Loucy (cell line): ENCODE data around the gene VHLL.
A peak's percentile ranks its signal among the peaks of the same experiment; 100 is the strongest.

Experiments
- H2AFZ ChIP-seq: fragments of 200-600 bp; sonication (generic); 2 replicates; pipeline ENCODE4 v1.6.0; 2016; ENCODE audit warnings: antibody characterized with exemption, mild to moderate bottlenecking, low read length, moderate library complexity
- H3F3A ChIP-seq: fragments of 200-600 bp; 2 replicates; pipeline ENCODE4 v1.6.0; 2016; ENCODE audit warnings: antibody characterized with exemption, low read depth, mild to moderate bottlenecking
- H3K27me3 ChIP-seq: fragments of 200-600 bp; sonication (generic); 2 replicates; pipeline ENCODE4 v1.6.1; 2014; ENCODE audit warnings: low read length, mild to moderate bottlenecking; ENCODE audit not compliant: insufficient read depth, poor library complexity, severe bottlenecking
- H3K36me3 ChIP-seq: fragments of 200-600 bp; sonication (generic); 2 replicates; pipeline ENCODE4 v1.6.1; 2016; ENCODE audit warnings: low read length; ENCODE audit not compliant: insufficient read depth
- H3K4me1 ChIP-seq: fragments of 200-600 bp; sonication (generic); 2 replicates; pipeline ENCODE4 v1.5.1; 2014; ENCODE audit warnings: low read length, mild to moderate bottlenecking; ENCODE audit not compliant: insufficient read depth, poor library complexity, severe bottlenecking
- H3K4me2 ChIP-seq: fragments of 200-600 bp; sonication (generic); 2 replicates; pipeline ENCODE4 v1.6.0; 2014; ENCODE audit warnings: antibody characterized with exemption, low read length, low read depth, mild to moderate bottlenecking; ENCODE audit not compliant: poor library complexity, severe bottlenecking
- H3K4me3 ChIP-seq: fragments of 200-600 bp; sonication (generic); 2 replicates; pipeline ENCODE4 v1.5.1; 2014; ENCODE audit warnings: low read length, mild to moderate bottlenecking, mixed read lengths; ENCODE audit not compliant: poor library complexity, severe bottlenecking
- H3K79me2 ChIP-seq: fragments of 200-600 bp; sonication (generic); 2 replicates; pipeline ENCODE4 v1.6.1; 2014; ENCODE audit warnings: low read length; ENCODE audit not compliant: insufficient read depth
- H3K9ac ChIP-seq: fragments of 200-600 bp; sonication (generic); 2 replicates; pipeline ENCODE4 v1.6.0; 2014; ENCODE audit warnings: mild to moderate bottlenecking, low read depth, low read length, moderate library complexity; ENCODE audit not compliant: poor library complexity, severe bottlenecking
- H3K9me2 ChIP-seq: fragments of 200-600 bp; sonication (generic); replicated peaks from 2 replicates; pipeline ENCODE4 v1.6.1; 2016; ENCODE audit warnings: low read depth, low read length, mixed read lengths
- H3K9me3 ChIP-seq: fragments of 200-600 bp; sonication (generic); 2 replicates; pipeline ENCODE4 v1.6.1; 2014; ENCODE audit warnings: mild to moderate bottlenecking, antibody characterized with exemption, low read length, low read depth; ENCODE audit not compliant: insufficient read depth
- H4K20me1 ChIP-seq: fragments of 200-600 bp; sonication (generic); 2 replicates; pipeline ENCODE4 v1.6.0; 2014; ENCODE audit warnings: antibody characterized with exemption, low read length, mild to moderate bottlenecking; ENCODE audit not compliant: insufficient read depth, poor library complexity, severe bottlenecking
- EZH2phosphoT487 ChIP-seq: fragments of 200-600 bp; IDR thresholded peaks from 2 replicates; pipeline ENCODE4 v1.6.1; 2018; ENCODE audit warnings: antibody characterized with exemption, mild to moderate bottlenecking, moderate library complexity, borderline replicate concordance
- TF ChIP-seq, protein P1 (sequence below): fragments of 200-600 bp; sonication (generic); conservative IDR thresholded peaks from 2 replicates; pipeline ENCODE4 v1.5.1; 2014; ENCODE audit warnings: mild to moderate bottlenecking, antibody characterized with exemption, low read length

Gene VHLL

DNA sequence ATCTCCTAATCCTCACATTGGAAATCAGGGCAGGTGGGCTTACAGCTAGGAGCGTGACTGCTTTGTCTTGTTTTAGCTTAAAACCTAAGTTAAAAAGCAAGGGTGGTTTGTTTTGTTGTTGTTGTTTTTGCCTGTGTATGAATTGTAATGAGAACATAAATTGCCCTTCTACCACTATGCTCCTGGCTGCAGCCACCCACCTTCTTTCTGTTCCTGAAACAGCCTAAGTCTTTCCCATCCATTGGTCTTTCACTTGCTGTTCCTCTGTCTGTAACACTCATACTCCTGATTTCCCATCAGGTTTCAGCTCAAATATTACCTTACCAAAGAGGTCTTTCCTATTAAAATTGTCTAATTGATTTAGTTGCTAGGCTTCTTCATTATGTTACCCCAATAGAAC is 15.6 kb downstream of the VHLL start:
- TF ChIP-seq, protein P1, sequence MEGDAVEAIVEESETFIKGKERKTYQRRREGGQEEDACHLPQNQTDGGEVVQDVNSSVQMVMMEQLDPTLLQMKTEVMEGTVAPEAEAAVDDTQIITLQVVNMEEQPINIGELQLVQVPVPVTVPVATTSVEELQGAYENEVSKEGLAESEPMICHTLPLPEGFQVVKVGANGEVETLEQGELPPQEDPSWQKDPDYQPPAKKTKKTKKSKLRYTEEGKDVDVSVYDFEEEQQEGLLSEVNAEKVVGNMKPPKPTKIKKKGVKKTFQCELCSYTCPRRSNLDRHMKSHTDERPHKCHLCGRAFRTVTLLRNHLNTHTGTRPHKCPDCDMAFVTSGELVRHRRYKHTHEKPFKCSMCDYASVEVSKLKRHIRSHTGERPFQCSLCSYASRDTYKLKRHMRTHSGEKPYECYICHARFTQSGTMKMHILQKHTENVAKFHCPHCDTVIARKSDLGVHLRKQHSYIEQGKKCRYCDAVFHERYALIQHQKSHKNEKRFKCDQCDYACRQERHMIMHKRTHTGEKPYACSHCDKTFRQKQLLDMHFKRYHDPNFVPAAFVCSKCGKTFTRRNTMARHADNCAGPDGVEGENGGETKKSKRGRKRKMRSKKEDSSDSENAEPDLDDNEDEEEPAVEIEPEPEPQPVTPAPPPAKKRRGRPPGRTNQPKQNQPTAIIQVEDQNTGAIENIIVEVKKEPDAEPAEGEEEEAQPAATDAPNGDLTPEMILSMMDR = no peak
- TF ChIP-seq EZH2phosphoT487 = no peak
- peaks cover 48% of the 10 kb centered on the region for H3K79me2 ChIP-seq
- H4K20me1 ChIP-seq = peaks cover 36% of the 10 kb centered on the region
- peak overlapping the region; percentile 79 for H3K4me3 ChIP-seq
- H3K9me2 ChIP-seq = no peaks in the 10 kb centered on the region
- no peaks in the 10 kb centered on the region for H3F3A ChIP-seq
- peaks cover 6% of the 10 kb centered on the region for H3K36me3 ChIP-seq
- peak overlapping the region; percentile 86 for H3K4me2 ChIP-seq
- peaks cover 31% of the 10 kb centered on the region for H3K4me1 ChIP-seq
- H3K9ac ChIP-seq = peak overlapping the region; percentile 82
- peak overlapping the region; percentile 83 for H2AFZ ChIP-seq
- no peaks in the 10 kb centered on the region for H3K9me3 ChIP-seq
- H3K27me3 ChIP-seq = no peaks in the 10 kb centered on the region

- peaks cover 15% of the 10 kb centered on the region for H3K36me3 ChIP-seq
- no peaks in the 10 kb centered on the region for H3F3A ChIP-seq
- peaks cover 31% of the 10 kb centered on the region for H3K4me1 ChIP-seq
- peak within 1 kb of the TSS; percentile 79 for H3K4me3 ChIP-seq
- peak within 1 kb of the TSS; percentile 82 for H3K9ac ChIP-seq
- peak within 1 kb of the TSS; percentile 83 for H2AFZ ChIP-seq
- H3K27me3 ChIP-seq = no peaks in the 10 kb centered on the region
- TF ChIP-seq EZH2phosphoT487 = no peak
- TF ChIP-seq, protein P1 = no peak
- peak within 1 kb of the TSS; percentile 97 for H3K4me2 ChIP-seq
- no peaks in the 10 kb centered on the region for H3K9me3 ChIP-seq
- peaks cover 57% of the 10 kb centered on the region for H3K79me2 ChIP-seq
- no peaks in the 10 kb centered on the region for H3K9me2 ChIP-seq
- H4K20me1 ChIP-seq = peaks cover 36% of the 10 kb centered on the region
Measured at GRCh38 chr1:156282479-156283222, 16.5 kb downstream of the VHLL start, which contains the start of gene SMG5. Gene SMG5 (minus strand): TSS chr1:156282825. CDS start chr1:156282680, 145 bp downstream.

DNA sequence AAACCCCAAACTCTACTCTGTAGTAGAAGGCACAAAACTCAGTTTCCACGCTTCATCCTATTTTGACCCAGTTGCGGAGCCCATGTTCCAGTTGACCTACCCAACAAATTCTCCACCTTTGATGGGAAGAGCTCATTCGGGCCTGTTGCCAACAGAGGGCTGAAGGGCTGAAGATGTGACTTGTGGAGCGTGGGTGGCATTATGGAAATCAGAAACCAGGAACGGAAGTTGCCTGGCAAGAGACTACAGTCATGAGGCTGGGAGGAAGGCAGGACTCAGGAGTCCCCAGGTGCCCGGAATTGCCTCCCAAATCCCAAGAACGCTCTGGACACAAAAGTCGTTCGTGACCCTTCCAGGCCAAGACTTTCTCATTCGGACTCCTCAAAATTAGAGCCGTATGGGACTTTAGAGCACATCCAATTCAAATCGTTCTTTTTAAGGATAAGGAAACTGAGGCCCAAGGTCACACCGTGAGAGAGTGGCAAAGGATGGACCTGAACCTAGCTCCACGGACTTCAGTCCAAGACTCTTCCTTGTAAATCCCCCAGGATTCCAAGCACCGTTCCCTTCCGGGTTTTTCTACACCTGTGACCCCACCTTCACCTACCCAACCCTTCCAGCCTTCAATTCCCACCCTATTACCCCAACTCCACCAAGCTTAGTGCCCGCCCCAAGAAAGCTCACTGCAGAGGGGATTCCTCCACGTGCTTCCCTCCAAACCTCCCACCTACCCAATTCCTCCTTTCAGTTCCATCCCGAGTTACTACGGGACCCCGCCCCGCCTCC is 17.2 kb downstream of the VHLL start:
- Histone ChIP-seq H2AFZ (peak overlapping the region; percentile 80), H3K4me2 (peak overlapping the region; percentile 97), H3K4me1 (peaks cover 31% of the 10 kb centered on the region), H3K79me2 (peaks cover 57% of the 10 kb centered on the region), H3K36me3 (peaks cover 23% of the 10 kb centered on the region), H3K4me3 (peak overlapping the region; percentile 79), H3K9ac (peak overlapping the region; percentile 82), H3K27me3 (no peaks in the 10 kb centered on the region), H3F3A (no peaks in the 10 kb centered on the region), H3K9me3 (no peaks in the 10 kb centered on the region), H3K9me2 (no peaks in the 10 kb centered on the region), H4K20me1 (peaks cover 36% of the 10 kb centered on the region)
- TF ChIP-seq EZH2phosphoT487 = no peak
- TF ChIP-seq, protein P1 = no peak
